COR-L47 (cell line): ENCODE measurements around the gene DNAH17.
A peak's percentile ranks its signal among the peaks of the same experiment; 100 is the strongest.

Experiments used
- DNase-seq: peaks from one replicate; lab custom pipeline; 2025; lab: John Stamatoyannopoulos, UW

Gene DNAH17

DNA sequence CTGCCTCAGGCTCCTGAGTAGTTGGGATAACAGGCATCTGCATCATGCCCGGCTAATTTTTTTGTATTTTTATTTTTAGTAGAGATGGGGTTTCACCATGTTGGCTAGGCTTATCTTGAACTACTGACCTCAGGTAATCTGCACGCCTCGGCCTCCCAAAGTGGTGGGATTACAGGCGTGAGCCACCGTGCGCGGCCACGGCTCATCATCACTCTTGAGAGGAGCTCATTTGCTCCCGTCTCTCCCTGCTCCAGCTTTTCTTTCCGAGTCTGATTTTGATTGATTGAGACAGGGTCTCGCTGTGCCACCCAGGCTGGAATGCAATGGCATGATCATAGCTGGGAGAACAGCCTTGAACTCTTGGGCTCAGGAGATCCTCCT is 186.2 kb downstream of the DNAH17 start:
- DNase-seq: no peak

- no peak for DNase-seq
Observed at GRCh38 chr17:78390241-78391050, 186.8 kb downstream of the DNAH17 start.

DNA sequence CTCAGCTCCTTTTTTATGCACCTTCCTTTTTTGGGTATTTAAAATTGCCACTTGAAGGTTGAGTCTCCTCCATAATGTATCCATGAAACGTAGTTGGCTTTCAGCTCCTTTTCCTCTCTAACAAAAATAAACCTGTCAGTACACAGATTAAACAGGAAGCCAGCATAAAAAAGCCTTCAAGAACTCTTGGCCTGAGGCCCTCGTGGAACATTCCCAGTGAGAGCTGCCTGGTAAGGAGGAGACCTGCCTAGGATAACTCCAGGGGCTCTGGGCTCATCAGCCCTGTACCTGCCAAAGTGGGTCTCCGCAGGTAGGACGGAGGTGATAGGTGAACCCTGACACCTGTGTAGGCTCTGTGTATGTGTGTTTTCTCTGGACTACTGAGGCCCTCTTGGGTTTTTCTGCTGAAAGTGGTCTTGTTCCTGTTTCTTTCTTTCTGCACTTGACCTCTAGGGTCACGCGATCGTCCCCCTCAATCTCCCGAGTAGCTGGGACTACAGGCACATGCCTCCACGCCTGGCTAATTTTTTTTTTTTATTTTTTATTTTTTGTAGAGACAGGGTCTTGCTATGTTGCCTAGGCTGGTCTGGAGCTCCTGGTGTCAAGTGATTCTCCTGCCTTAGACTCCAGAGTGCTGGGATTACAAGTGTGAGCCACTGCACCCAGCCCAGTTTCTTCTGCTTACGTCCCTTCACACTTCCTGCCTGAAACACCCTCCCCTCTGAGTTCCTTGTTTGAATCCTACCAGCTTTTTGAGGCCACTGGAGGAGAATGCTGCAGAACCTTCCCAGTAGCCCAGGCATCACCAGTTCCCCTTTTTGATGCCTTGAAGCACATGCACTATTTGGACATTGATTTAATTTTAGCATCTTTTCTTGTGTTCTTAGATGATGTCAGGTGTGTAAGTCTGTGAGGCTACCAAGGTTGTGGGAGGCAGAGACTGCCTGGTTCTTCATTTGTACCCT is 188.9 kb downstream of the DNAH17 start:
- no peak for DNase-seq

DNA sequence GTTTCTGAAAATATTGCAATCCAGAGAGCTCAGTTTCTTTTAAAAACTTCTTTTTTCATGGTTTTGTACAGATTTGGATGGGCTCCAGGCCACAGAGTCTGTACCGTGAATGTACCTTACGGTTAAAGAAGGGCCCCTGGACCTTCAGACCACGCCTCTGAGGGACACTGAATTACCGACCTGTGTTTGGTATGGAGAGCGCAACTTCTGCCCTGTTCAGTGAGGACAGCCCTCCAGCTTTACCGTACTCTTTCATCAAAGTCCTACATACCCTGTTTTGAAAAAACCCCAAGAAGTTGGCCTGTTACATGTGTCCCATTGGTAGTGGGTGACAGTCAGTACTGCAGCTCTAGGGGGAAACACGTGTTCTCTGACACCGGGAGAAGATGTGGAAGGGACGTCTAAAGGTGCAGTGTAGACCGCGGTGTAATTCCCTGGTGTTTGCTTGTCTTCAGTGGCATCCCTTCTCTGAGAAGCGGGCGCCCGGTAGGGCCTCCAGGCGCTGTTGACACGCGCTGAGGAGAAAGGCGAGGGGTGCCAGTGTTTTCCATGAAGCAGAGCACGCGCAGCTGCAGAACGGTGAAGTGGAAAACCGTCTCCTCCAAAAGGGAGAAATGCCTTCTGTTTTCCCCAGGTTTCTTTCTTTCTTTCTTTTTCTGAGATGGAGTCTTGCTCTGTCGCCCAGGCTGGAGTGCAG is 192.6 kb downstream of the DNAH17 start:
- DNase-seq: no peak

DNA sequence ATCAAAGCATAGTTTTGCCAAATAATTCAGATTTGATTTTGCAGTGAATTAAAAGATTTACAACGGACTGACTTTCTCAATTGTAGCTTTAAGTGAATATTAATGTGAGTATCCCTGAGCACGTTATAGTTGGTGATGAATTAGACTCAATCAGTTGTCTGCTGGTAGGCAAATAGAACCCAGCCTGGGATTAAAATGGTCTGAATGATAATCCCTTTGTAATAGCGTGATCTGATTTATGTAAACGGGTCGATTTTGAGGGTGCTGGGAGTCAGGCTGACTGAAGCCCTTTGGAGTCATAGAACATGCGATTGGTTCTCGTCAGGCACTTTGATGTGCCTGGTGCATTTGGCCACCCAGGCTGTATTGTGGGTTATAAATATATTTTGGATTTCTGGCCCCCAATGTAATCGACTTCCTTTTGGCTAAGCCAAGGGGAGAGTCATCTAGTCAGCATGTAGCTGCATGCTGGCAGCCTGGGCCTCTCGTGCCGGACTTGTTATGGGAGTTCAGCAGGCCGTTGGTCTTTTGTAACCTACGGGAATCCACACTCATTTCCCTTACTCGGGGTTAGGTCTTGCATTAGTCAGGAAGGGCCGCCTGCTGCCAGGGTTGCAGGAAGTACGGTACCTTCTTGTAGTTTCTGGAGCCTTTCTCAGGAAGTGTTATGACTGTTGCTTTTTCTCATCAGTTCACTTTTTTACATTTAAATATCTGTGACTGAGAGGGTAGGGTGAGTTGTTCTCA is 193.3 kb downstream of the DNAH17 start:
- DNase-seq: no peak

- no peak for DNase-seq
Observed at GRCh38 chr17:78381601-78382232, 195.5 kb downstream of the DNAH17 start.

- DNase-seq: no peak
Observed at GRCh38 chr17:78380370-78380769, 196.8 kb downstream of the DNAH17 start.

GRCh38 chr17:78379131-78379491 is 198.1 kb downstream of the DNAH17 start:
- DNase-seq: no peak

DNA sequence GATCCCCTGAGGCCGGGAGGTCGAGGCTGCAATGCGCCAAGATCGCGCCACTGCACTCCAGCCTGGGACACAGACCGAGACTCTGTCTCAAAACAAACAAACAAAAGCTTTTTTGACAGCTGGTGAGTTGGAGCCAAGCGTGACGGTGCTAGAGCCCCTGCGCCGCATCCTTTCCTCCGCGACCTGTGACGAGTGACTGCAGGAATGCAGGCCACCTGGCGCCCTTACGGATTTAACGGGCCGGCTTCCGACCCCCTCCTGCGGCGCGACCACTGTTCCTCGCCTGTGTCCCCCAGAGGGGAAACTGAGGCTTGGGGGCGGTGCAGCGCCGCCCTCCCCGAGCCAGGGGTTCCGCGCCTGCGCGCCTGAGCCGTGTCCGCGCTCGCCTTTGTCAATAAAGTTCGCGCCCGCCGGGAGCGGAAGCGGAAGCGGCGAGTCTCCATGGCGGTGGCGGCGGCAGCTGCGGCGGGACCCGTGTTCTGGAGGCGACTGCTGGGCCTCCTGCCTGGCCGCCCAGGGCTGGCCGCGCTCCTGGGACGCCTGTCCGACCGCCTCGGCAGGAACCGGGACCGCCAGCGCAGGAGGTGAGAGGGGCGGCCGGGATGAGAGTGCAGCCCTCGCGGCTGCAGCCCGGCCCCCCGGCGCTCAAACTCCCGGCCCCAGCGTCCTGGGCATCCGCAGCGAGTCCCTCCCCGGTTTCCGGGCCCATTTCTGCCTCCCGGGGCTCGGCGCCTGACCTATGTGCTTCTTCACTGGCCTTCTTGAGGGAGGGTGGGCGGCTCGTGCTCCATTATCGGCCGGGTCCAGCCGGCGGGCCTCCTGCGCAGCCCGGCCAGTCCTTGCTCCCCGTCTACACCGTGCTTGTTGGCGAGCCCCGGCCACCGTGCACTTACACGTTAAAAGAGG is 198.7 kb downstream of the DNAH17 start, which contains the start of gene PGS1:
Gene PGS1 (plus strand): TSS at position 425 of the 906 bp plus-strand sequence. CDS start 17 bp downstream, at position 442.
- peak; percentile 54 for DNase-seq

DNA sequence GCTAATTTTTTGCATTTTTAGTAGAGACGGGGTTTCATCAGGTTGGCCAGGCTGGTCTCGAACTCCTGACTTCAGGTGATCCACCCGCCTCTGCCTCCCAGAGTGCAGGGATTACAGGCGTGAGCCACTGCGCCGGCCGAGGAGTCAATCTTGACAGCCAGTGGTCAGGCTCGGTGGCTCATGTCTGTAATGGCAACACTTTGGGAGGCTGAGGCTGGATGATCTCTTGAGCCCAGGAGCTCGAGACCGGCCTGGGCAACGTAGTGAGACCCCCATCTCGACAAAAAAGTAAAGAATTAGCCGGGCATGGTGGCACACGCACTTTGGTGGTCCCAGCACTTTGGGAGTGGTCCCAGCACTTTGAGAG is 199.4 kb downstream of the DNAH17 start:
- DNase-seq: no peak

DNA sequence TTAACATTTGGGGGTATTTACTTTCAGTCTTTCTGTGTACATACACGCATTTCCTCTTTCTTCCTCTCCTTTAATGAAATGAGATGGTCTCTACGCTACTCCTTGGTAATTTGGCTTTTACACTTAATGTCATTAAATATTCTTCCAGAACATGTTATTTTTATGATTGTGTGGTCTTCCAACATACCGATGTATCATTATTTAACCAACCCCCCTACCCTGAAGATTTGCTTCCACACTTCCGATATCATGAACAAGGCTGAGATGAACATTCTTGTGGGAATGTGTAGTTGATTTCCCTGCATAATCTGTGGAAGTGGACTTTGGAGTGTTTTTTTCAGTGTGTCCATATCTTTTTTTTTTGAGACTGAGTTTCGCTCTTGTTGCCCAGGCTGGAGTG is 201.0 kb downstream of the DNAH17 start:
- DNase-seq: no peak

- no peak for DNase-seq
Observed at GRCh38 chr17:78375401-78376151, 201.6 kb downstream of the DNAH17 start.

DNA sequence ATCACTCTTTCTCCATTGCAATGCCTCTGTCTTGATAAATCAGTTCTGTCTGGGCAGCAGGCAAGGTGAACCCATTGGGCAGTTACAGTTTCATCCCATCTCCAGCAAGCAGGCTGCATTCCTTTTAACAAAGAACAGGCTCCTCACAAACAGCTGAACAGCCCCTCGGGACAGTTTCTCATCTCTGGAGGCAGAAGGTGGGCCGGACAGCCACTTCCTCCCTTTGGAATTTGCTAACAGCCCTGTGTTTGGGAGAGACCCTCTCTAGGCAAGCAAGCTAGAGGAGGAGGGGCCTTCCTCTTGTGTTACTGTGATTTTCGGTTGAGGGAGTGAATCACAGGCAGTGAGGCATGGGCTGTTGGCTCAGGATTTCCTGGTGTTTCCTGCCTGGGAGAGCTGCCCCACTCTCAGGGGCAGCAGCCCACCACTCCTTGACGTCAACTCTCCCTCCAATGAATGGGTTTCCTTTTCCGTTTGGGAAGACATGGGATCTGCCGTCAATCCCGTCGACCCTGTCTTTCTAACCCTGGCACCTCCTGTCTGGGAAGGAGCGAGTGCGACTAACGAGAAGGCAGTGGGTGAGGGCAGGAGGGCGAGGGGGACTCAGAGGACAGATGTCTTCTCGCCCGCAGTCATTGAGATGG is 202.4 kb downstream of the DNAH17 start:
- DNase-seq: no peak

- no peak for DNase-seq
Observed at GRCh38 chr17:78374189-78374588, 203.0 kb downstream of the DNAH17 start.
